ENCODE measurements around the gene ZNF335.

ZNF335 gene

GRCh38 chr20:45899046-45899835, 72.8 kb downstream of the ZNF335 start:
- TF ChIP-seq, protein P1, sequence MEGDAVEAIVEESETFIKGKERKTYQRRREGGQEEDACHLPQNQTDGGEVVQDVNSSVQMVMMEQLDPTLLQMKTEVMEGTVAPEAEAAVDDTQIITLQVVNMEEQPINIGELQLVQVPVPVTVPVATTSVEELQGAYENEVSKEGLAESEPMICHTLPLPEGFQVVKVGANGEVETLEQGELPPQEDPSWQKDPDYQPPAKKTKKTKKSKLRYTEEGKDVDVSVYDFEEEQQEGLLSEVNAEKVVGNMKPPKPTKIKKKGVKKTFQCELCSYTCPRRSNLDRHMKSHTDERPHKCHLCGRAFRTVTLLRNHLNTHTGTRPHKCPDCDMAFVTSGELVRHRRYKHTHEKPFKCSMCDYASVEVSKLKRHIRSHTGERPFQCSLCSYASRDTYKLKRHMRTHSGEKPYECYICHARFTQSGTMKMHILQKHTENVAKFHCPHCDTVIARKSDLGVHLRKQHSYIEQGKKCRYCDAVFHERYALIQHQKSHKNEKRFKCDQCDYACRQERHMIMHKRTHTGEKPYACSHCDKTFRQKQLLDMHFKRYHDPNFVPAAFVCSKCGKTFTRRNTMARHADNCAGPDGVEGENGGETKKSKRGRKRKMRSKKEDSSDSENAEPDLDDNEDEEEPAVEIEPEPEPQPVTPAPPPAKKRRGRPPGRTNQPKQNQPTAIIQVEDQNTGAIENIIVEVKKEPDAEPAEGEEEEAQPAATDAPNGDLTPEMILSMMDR (conservative IDR thresholded peaks at IDR 0.05; ENCODE audit: low read length) = no peak
- TF ChIP-seq EZH2phosphoT487 (IDR thresholded peaks at IDR 0.05; ENCODE audit: borderline replicate concordance) = no peak

More at GRCh38 chr20:45899046-45899835, 72.8 kb downstream of the ZNF335 start:
- Histone ChIP-seq H3K4me2 (ENCODE audit: low read depth, low read length, poor library complexity, severe bottlenecking) (no peak overlapping the region), H3K9ac (ENCODE audit: low read depth, low read length, poor library complexity, severe bottlenecking) (no peak overlapping the region), H2AFZ (ENCODE audit: low read length) (no peak overlapping the region), H3K36me3 (ENCODE audit: insufficient read depth, low read length) (no peaks in the 10 kb centered on the region), H3K27me3 (ENCODE audit: insufficient read depth, low read length, poor library complexity, severe bottlenecking) (no peaks in the 10 kb centered on the region), H3K4me3 (ENCODE audit: low read length, poor library complexity, severe bottlenecking) (no peak overlapping the region), H3K79me2 (ENCODE audit: insufficient read depth, low read length) (no peaks in the 10 kb centered on the region), H3K4me1 (ENCODE audit: insufficient read depth, low read length, poor library complexity, severe bottlenecking) (no peaks in the 10 kb centered on the region), H3F3A (ENCODE audit: low read depth) (no peaks in the 10 kb centered on the region), H3K9me3 (ENCODE audit: insufficient read depth, low read depth, low read length) (no peaks in the 10 kb centered on the region), H4K20me1 (ENCODE audit: insufficient read depth, low read length, poor library complexity, severe bottlenecking) (no peaks in the 10 kb centered on the region), H3K9me2 (replicated peaks; ENCODE audit: low read depth, low read length) (no peaks in the 10 kb centered on the region)

Data from Loucy (cell line).